HCT116 (cell line): ENCODE results near the gene ZNF516. TPM values are rescaled to one million over a fixed set of nuclear protein-coding genes. Genes with fewer than 3 reads are reported as not detected.

Source experiments
- ATAC-seq: fragments of 200-7000 bp; cut with Tn5 transposase; 2 replicates; pipeline ENCODE4 v1.9.1; 2020; ENCODE audit warnings: mild to moderate bottlenecking, moderate library complexity
- BruUV-seq: library from RNA; stranded (reverse); fragments of 400-500 nt; replicated peaks from 2 replicates; lab custom pipeline; 2021; lab: Mats Ljungman, UMichigan
- CTCF ChIA-PET: fragments of 300-600 bp; sonication (Branson Sonifier 250); formaldehyde crosslinking; loops from one replicate; lab custom pipeline; 2021; ENCODE audit warnings: antibody characterized with exemption; lab: Charles Lee
- POLR2A ChIA-PET: fragments of 300-600, 350-600 bp; sonication (Branson Sonifier 250); formaldehyde crosslinking; loops from one replicate; lab custom pipeline; 2021; ENCODE audit warnings: antibody characterized with exemption; lab: Charles Lee
- RAD21 ChIA-PET, 2 experiments: fragments of 300-600 bp; sonication (Branson Sonifier 250); formaldehyde crosslinking; loops; one replicate each; lab custom pipeline; 2023; ENCODE audit warnings: low total read pairs in 2 of 2; ENCODE audit not compliant: uncharacterized antibody in 2 of 2, unreplicated experiment in 2 of 2, low non-redundant PET in 1 of 2; lab: Charles Lee
- DNase-seq: peaks from one replicate; pipeline ENCODE4 v3.0.0-alpha.2; 2010; ENCODE audit warnings: low read depth, low spot score
- H2AFZ ChIP-seq: fragments of 200-600 bp; shearing (Covaris generic), sonication (generic); 2 replicates; pipeline ENCODE4 v1.6.1; 2017; ENCODE audit warnings: low read depth, mixed run types, mixed read lengths, antibody characterized with exemption, low read length; ENCODE audit not compliant: poor library complexity, severe bottlenecking
- H3K27ac ChIP-seq: 2 replicates; pipeline ENCODE4 v1.5.1; 2012; ENCODE audit warnings: low read depth, low read length
- H3K27me3 ChIP-seq: fragments of 200-600 bp; sonication (generic); 2 replicates; pipeline ENCODE4 v1.6.1; 2016; ENCODE audit warnings: mixed run types, low read length, mixed read lengths; ENCODE audit not compliant: insufficient read depth
- H3K36me3 ChIP-seq, 2 experiments: fragments of 200-500 bp in 1 of 2; fragments of 200-600 bp in 1 of 2; sonication (Bioruptor generic) in 1 of 2; sonication (generic) in 1 of 2; 2 replicates each; pipeline versions ENCODE4 v1.5.1 to v1.6.1; 2014 to 2016; ENCODE audit warnings: low read length in 2 of 2, inconsistent platforms in 1 of 2, mixed read lengths in 1 of 2, mixed run types in 1 of 2; ENCODE audit not compliant: insufficient read depth in 2 of 2, control insufficient read depth in 1 of 2
- H3K4me1 ChIP-seq, 2 experiments: fragments of 200-600 bp in 1 of 2; sonication (generic) in 1 of 2; 2 replicates each; pipeline versions ENCODE4 v1.5.1 to v1.6.1; 2012 to 2017; ENCODE audit warnings: low read length in 2 of 2, inconsistent platforms in 1 of 2, mild to moderate bottlenecking in 1 of 2, mixed read lengths in 1 of 2, mixed run types in 1 of 2, moderate library complexity in 1 of 2; ENCODE audit not compliant: insufficient read depth in 2 of 2, control insufficient read depth in 1 of 2
- H3K4me2 ChIP-seq: fragments of 200-600 bp; sonication (generic); 2 replicates; pipeline ENCODE4 v1.6.1; 2017; ENCODE audit warnings: mixed run types, low read length, mixed read lengths
- H3K4me3 ChIP-seq, 2 experiments: fragments of 200-600 bp in 1 of 2; sonication (generic) in 1 of 2; replicated peaks in 1 of 2; 2 replicates each; pipeline ENCODE4 v1.5.1; 2011 to 2016; ENCODE audit warnings: low read length in 2 of 2, control low read depth in 1 of 2, low read depth in 1 of 2, mild to moderate bottlenecking in 1 of 2, mixed read lengths in 1 of 2, mixed run types in 1 of 2
- H3K79me2 ChIP-seq: fragments of 200-600 bp; sonication (generic); 2 replicates; pipeline ENCODE4 v1.6.1; 2017; ENCODE audit warnings: mild to moderate bottlenecking, mixed run types, low read length, moderate library complexity, mixed read lengths; ENCODE audit not compliant: insufficient read depth
- H3K9ac ChIP-seq: fragments of 200-600 bp; sonication (generic); 2 replicates; pipeline ENCODE4 v1.6.1; 2016; ENCODE audit warnings: low read length, mixed read lengths
- H3K9me2 ChIP-seq: fragments of 200-600 bp; sonication (generic), shearing (Covaris generic); 2 replicates; pipeline ENCODE4 v1.6.1; 2017; ENCODE audit warnings: mixed run types, mild to moderate bottlenecking, moderate library complexity; ENCODE audit not compliant: insufficient read depth
- H3K9me3 ChIP-seq, 2 experiments: fragments of 200-500 bp in 1 of 2; fragments of 200-600 bp in 1 of 2; sonication (Bioruptor generic) in 1 of 2; sonication (generic) in 1 of 2; 2 replicates each; pipeline ENCODE4 v1.6.1; 2014 to 2017; ENCODE audit warnings: low read length in 2 of 2, mixed read lengths in 2 of 2, inconsistent platforms in 1 of 2, low read depth in 1 of 2, mild to moderate bottlenecking in 1 of 2, mixed run types in 1 of 2, moderate library complexity in 1 of 2; ENCODE audit not compliant: control insufficient read depth in 1 of 2, insufficient read depth in 1 of 2
- H4K20me1 ChIP-seq: fragments of 200-600 bp; sonication (generic), shearing (Covaris generic); 2 replicates; pipeline ENCODE4 v1.6.1; 2017; ENCODE audit warnings: mixed run types, mild to moderate bottlenecking, moderate library complexity; ENCODE audit not compliant: insufficient read depth
- CBX3 ChIP-seq: IDR thresholded peaks from 2 replicates; pipeline ENCODE4 v1.6.1; 2012; ENCODE audit warnings: low read depth
- CEBPB ChIP-seq: IDR thresholded peaks from 2 replicates; pipeline ENCODE4 v1.6.1; 2012; ENCODE audit warnings: low read depth
- CTCF ChIP-seq, 3 experiments: fragments of 200-600 bp in 1 of 3; sonication (generic) in 1 of 3; IDR thresholded peaks in 2 of 3; conservative IDR thresholded peaks in 1 of 3; 2 replicates each; pipeline ENCODE4 v1.5.1; 2012 to 2017; ENCODE audit warnings: low read depth in 2 of 3, low read length in 2 of 3, antibody characterized with exemption in 1 of 3, borderline replicate concordance in 1 of 3, control low read depth in 1 of 3, mild to moderate bottlenecking in 1 of 3, mixed read lengths in 1 of 3, mixed run types in 1 of 3, moderate library complexity in 1 of 3; ENCODE audit not compliant: insufficient read depth in 1 of 3
- EGR1 ChIP-seq: IDR thresholded peaks from 2 replicates; pipeline ENCODE4 v1.6.1; 2012; ENCODE audit warnings: low read depth
- FOSL1 ChIP-seq: IDR thresholded peaks from 2 replicates; pipeline ENCODE4 v1.6.1; 2012; ENCODE audit warnings: low read depth
- JUND ChIP-seq: IDR thresholded peaks from 2 replicates; pipeline ENCODE4 v1.6.1; 2012
- MAX ChIP-seq: IDR thresholded peaks from 2 replicates; pipeline ENCODE4 v1.6.1; 2012
- POLR2A ChIP-seq: IDR thresholded peaks from 2 replicates; pipeline ENCODE4 v1.7.0; 2011; ENCODE audit warnings: borderline replicate concordance; ENCODE audit not compliant: insufficient read depth, insufficient read length; ENCODE audit errors: extremely low read depth
- SIN3A ChIP-seq: IDR thresholded peaks from 2 replicates; pipeline ENCODE4 v1.6.1; 2012; ENCODE audit warnings: low read depth
- SP1 ChIP-seq: IDR thresholded peaks from 2 replicates; pipeline ENCODE4 v1.6.1; 2012; ENCODE audit warnings: low read depth
- SRF ChIP-seq: IDR thresholded peaks from 2 replicates; pipeline ENCODE4 v1.6.1; 2012; ENCODE audit warnings: low read depth
- TCF7L2 ChIP-seq: IDR thresholded peaks from 2 replicates; pipeline ENCODE4 v1.7.0; 2011; ENCODE audit warnings: borderline replicate concordance, inconsistent platforms; ENCODE audit not compliant: insufficient read depth, insufficient read length; ENCODE audit errors: extremely low read depth
- ZFX ChIP-seq: fragments of 450-650 bp; IDR thresholded peaks from 2 replicates; pipeline ENCODE4 v1.6.1; 2017
- ZNF274 ChIP-seq: fragments of 200-500 bp; sonication (Bioruptor generic); IDR thresholded peaks from 2 replicates; pipeline ENCODE4 v1.6.1; 2014; ENCODE audit warnings: mild to moderate bottlenecking, low read depth, low read length, inconsistent platforms
- intact Hi-C: fragments of 100-400 bp; cut with micrococcal nuclease; formaldehyde crosslinking; loops from 2 replicates; pipeline ENCODE4 v1.10.0; 2022
- total RNA-seq: library from RNA; stranded (reverse); gene quantifications from one replicate; pipeline ENCODE4 v1.2.1, GENCODE V29; 2021; ENCODE audit not compliant: unreplicated experiment
- TF ChIP-seq, protein P1 (sequence below): IDR thresholded peaks from 2 replicates; pipeline ENCODE4 v1.6.1; 2011; ENCODE audit warnings: mild to moderate bottlenecking, low read length, moderate library complexity; ENCODE audit not compliant: insufficient replicate concordance; ENCODE audit errors: extremely low read depth

ZNF516 gene
- total RNA-seq, 1 experiment from 2014 or later: 32.0 TPM

DNA sequence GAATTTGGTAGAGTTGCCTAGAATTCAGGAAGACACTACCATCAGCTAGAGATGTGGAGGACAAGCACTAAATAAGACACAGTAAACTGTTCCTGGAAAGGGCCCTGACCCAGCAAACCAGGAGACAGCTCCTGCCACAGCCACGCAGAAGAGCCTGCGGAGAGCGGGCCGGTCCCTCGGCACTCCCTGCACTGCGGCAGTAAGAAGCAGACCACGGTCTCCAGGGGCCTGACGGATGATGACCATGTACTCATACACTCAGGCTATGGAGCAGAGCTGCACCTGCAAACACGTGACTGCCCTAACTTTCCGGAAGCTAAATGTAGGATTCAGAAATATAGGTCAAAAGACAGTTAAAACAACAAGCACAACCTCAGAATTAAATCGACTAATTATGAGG is 72.9 kb downstream of the ZNF516 start (continued):
- TF ChIP-seq SIN3A (no peak), MAX (no peak), FOSL1 (no peak), ZFX (no peak), SP1 (no peak), CEBPB (no peak), JUND (no peak), TCF7L2 (no peak), CBX3 (no peak), SRF (no peak), EGR1 (no peak)
- TF ChIP-seq, protein P1, sequence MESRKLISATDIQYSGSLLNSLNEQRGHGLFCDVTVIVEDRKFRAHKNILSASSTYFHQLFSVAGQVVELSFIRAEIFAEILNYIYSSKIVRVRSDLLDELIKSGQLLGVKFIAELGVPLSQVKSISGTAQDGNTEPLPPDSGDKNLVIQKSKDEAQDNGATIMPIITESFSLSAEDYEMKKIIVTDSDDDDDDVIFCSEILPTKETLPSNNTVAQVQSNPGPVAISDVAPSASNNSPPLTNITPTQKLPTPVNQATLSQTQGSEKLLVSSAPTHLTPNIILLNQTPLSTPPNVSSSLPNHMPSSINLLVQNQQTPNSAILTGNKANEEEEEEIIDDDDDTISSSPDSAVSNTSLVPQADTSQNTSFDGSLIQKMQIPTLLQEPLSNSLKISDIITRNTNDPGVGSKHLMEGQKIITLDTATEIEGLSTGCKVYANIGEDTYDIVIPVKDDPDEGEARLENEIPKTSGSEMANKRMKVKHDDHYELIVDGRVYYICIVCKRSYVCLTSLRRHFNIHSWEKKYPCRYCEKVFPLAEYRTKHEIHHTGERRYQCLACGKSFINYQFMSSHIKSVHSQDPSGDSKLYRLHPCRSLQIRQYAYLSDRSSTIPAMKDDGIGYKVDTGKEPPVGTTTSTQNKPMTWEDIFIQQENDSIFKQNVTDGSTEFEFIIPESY: no peak

DNA sequence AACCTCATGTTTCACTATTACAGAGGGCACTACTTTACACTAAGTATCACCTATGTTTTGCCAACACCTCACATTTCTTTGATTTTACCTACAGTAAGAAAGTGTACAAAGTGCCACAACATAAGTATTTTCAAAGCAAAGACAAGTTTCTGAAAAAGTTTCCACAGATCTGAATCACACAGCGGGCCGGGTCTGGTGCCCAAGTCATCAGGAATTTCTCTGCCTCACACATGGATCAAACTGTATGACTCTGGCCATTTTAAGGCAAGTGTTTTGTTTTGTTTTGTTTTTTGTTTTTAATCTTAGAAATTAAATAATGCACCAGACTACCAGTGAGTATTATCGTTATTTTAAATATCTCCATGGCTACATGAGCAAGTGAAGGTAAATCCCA is 73.4 kb downstream of the ZNF516 start:
- Histone ChIP-seq H3K4me3 (no peak overlapping the region), H3K36me3 (no peaks in the 10 kb centered on the region), H3K79me2 (no peaks in the 10 kb centered on the region; the same call in 1 of the 2 replicates), H3K27ac (no peak overlapping the region), H2AFZ (no peak overlapping the region), H3K9me3 (no peaks in the 10 kb centered on the region), H3K9ac (no peak overlapping the region), H3K9me2 (no peaks in the 10 kb centered on the region), H3K4me1 (no peaks in the 10 kb centered on the region; a peak in 1 of 4 replicates), H4K20me1 (no peaks in the 10 kb centered on the region), H3K27me3 (no peaks in the 10 kb centered on the region), H3K4me2 (no peak overlapping the region)
- RAD21 ChIA-PET: no interaction called here
- CTCF ChIA-PET: no interaction called here
- intact Hi-C loops: no loop called here
- DNase-seq: no peak
- ATAC-seq: no peak
- no peak for TF ChIP-seq POLR2A
- no peak for TF ChIP-seq ZNF274
- no peak for TF ChIP-seq FOSL1
- no peak for TF ChIP-seq CTCF (IDR thresholded peaks at IDR 0.05 in 2 of 3, conservative IDR thresholded peaks at IDR 0.05 in 1 of 3; ENCODE audit: borderline replicate concordance in 1 of 3, insufficient read depth in 1 of 3, low read depth in 2 of 3, low read length in 2 of 3)
- POLR2A ChIA-PET: no interaction called here
- no TSS peak for BruUV-seq
